Suprapubic skin (tissue), 4 donors: ENCODE measurements around the gene NAPB. TPM values are rescaled to one million over a fixed set of nuclear protein-coding genes. Genes with fewer than 3 reads are reported as not detected.
"Not testable (repeated sequence)": the region's sequence is repeated elsewhere in the genome, so short reads cannot be mapped to it uniquely, and the experiment has no call there.

ENCODE experiments used
- DNase-seq, 2 donors: peaks; one replicate each; pipeline ENCODE4 v3.0.0-alpha.2; 2019; ENCODE audit warnings: low spot score in 2 of 2
- H3K27ac ChIP-seq: fragments of 200-600 bp; sonication (generic); one replicate; pipeline ENCODE4 v1.5.1; 2019
- H3K27me3 ChIP-seq: fragments of 200-600 bp; sonication (generic); one replicate; pipeline ENCODE4 v1.5.1; 2019
- H3K36me3 ChIP-seq: fragments of 200-600 bp; sonication (generic); one replicate; pipeline ENCODE4 v1.5.1; 2019
- H3K4me1 ChIP-seq: fragments of 200-600 bp; sonication (generic); one replicate; pipeline ENCODE4 v1.5.1; 2019
- H3K4me3 ChIP-seq: fragments of 200-600 bp; sonication (generic); one replicate; pipeline ENCODE4 v1.5.1; 2019; ENCODE audit warnings: mild to moderate bottlenecking
- H3K9me3 ChIP-seq: fragments of 200-600 bp; sonication (generic); one replicate; pipeline ENCODE4 v1.5.1; 2019
- CTCF ChIP-seq, 2 donors: fragments of 200-600 bp in 1 of 2; fragments of 450-650 bp in 1 of 2; sonication (generic) in 1 of 2; IDR thresholded peaks; one replicate each; pipeline ENCODE4 v1.5.1; 2016 to 2019; ENCODE audit warnings: antibody characterized with exemption in 2 of 2, mild to moderate bottlenecking in 1 of 2, moderate library complexity in 1 of 2
- EP300 ChIP-seq: sonication (generic); formaldehyde crosslinking; IDR thresholded peaks from one replicate; pipeline ENCODE4 v1.6.1; 2017; ENCODE audit warnings: antibody characterized with exemption
- POLR2A ChIP-seq, 2 donors: fragments of 450-650 bp; IDR thresholded peaks; one replicate each; pipeline ENCODE4 v1.6.1; 2017; ENCODE audit warnings: antibody characterized with exemption in 2 of 2, mild to moderate bottlenecking in 2 of 2, moderate library complexity in 2 of 2
- POLR2AphosphoS5 ChIP-seq, 3 donors: sonication (generic); formaldehyde crosslinking; IDR thresholded peaks; one replicate each; pipeline ENCODE4 v1.6.1; 2017; ENCODE audit warnings: antibody characterized with exemption in 3 of 3
- WGBS: methylation state at CpG from one replicate; pipeline ENCODE4 v1.1.5; 2018; 5-methylcytosine and 5-hydroxymethylcytosine counted together
- total RNA-seq, 4 donors: library from RNA; depleted of rRNA; stranded (reverse); fragments of >200 nt; gene quantifications; one replicate each; pipeline ENCODE4 v1.1.0, GENCODE V29; 2016

NAPB gene
- total RNA-seq, 4 donors from 2014 or later: 6.6 to 21.6 (median 8.9) TPM

GRCh38 chr20:23350904-23351838 lies 70.1 kb downstream of the NAPB start:
- no peak for TF ChIP-seq CTCF (IDR thresholded peaks at IDR 0.05)
- Histone ChIP-seq H3K27me3 (no peaks in the 10 kb centered on the region), H3K4me3 (peak overlapping the region; percentile 77), H3K36me3 (peaks cover 27% of the 10 kb centered on the region), H3K9me3 (no peaks in the 10 kb centered on the region), H3K27ac (peak overlapping the region; percentile 99), H3K4me1 (peaks cover 30% of the 10 kb centered on the region)
- DNase-seq: peak in 1 of 2 donors; percentile 82
- WGBS: 1% methylated on average over 25 of the region's 64 CpGs

GRCh38 chr20:23350196-23350903 lies 70.9 kb downstream of the NAPB start, which contains the start of gene NXT1:
Gene NXT1 (plus strand): TSS chr20:23350791. CDS start chr20:23354042, 3,251 bp downstream.
- Histone ChIP-seq H3K36me3 (peaks cover 19% of the 10 kb centered on the region), H3K4me1 (peaks cover 30% of the 10 kb centered on the region), H3K27ac (peak within 1 kb of the TSS; percentile 99), H3K27me3 (no peaks in the 10 kb centered on the region), H3K4me3 (peak within 1 kb of the TSS; percentile 77), H3K9me3 (no peaks in the 10 kb centered on the region)
- peak; percentile 97 to 98 for DNase-seq
- peak in 2 of 3 donors; percentile 80 to 83 for TF ChIP-seq POLR2AphosphoS5 (IDR thresholded peaks at IDR 0.05)
- TF ChIP-seq EP300: no peak
- peak; percentile 40 to 50 for TF ChIP-seq POLR2A (IDR thresholded peaks at IDR 0.05)
- 2% methylated on average over 24 of the region's 65 CpGs for WGBS

- H3K9me3 ChIP-seq: no peaks in the 10 kb centered on the region
- no peak for DNase-seq
- H3K27ac ChIP-seq: peak overlapping the region; percentile 99
- 8% methylated on average over 23 of the region's 23 CpGs for WGBS
- no peaks in the 10 kb centered on the region for H3K27me3 ChIP-seq
- peak overlapping the region; percentile 77 for H3K4me3 ChIP-seq
- peaks cover 30% of the 10 kb centered on the region for H3K4me1 ChIP-seq
- H3K36me3 ChIP-seq: peaks cover 11% of the 10 kb centered on the region
- TF ChIP-seq CTCF (IDR thresholded peaks at IDR 0.05): peak in 1 of 2 donors; percentile 27
- no peak for TF ChIP-seq POLR2AphosphoS5 (IDR thresholded peaks at IDR 0.05)
Measured at GRCh38 chr20:23349338-23350195, 71.7 kb downstream of the NAPB start.

- 95% methylated on average over 6 of the region's 6 CpGs for WGBS
- not testable (repeated sequence) for H3K27me3 ChIP-seq, DNase-seq, H3K36me3 ChIP-seq, H3K9me3 ChIP-seq, H3K27ac ChIP-seq, H3K4me3 ChIP-seq
- peaks cover 30% of the 10 kb centered on the region for H3K4me1 ChIP-seq
Measured at GRCh38 chr20:23348510-23348909, 72.8 kb downstream of the NAPB start.

GRCh38 chr20:23347791-23348190 lies 73.5 kb downstream of the NAPB start:
- H3K9me3 ChIP-seq: no peaks in the 10 kb centered on the region
- H3K4me3 ChIP-seq: no peak overlapping the region
- TF ChIP-seq EP300 (no peak), CTCF (IDR thresholded peaks at IDR 0.05) (no peak), POLR2AphosphoS5 (IDR thresholded peaks at IDR 0.05) (no peak), POLR2A (IDR thresholded peaks at IDR 0.05) (no peak)
- no peaks in the 10 kb centered on the region for H3K36me3 ChIP-seq
- no peaks in the 10 kb centered on the region for H3K27me3 ChIP-seq
- WGBS: 89% methylated on average over 6 of the region's 6 CpGs
- no peak for DNase-seq
- H3K27ac ChIP-seq: no peak overlapping the region
- H3K4me1 ChIP-seq: peaks cover 28% of the 10 kb centered on the region
